Duodenal mucosa (tissue), 2 donors: ENCODE data around the gene FZD10.

Experiments
- H3K27ac ChIP-seq: one replicate; pipeline ENCODE4 v1.7.0; 2013; ENCODE audit warnings: low read depth, low read length
- H3K27me3 ChIP-seq, 2 donors: one replicate each; pipeline ENCODE4 v1.7.0; 2013; ENCODE audit warnings: low read length in 2 of 2, control low read depth in 1 of 2; ENCODE audit not compliant: insufficient read depth in 2 of 2, control insufficient read depth in 1 of 2
- H3K36me3 ChIP-seq, 2 donors: one replicate each; pipeline ENCODE4 v1.7.0; 2013; ENCODE audit warnings: low read length in 2 of 2, control low read depth in 1 of 2; ENCODE audit not compliant: insufficient read depth in 2 of 2, control insufficient read depth in 1 of 2
- H3K4me1 ChIP-seq, 2 donors: one replicate each; pipeline ENCODE4 v1.7.0; 2013; ENCODE audit warnings: low read length in 2 of 2, control low read depth in 1 of 2; ENCODE audit not compliant: insufficient read depth in 2 of 2, control insufficient read depth in 1 of 2
- H3K4me3 ChIP-seq, 2 donors: one replicate each; pipeline ENCODE4 v1.7.0; 2013; ENCODE audit warnings: low read length in 2 of 2, low read depth in 1 of 2
- H3K9ac ChIP-seq, 2 donors: one replicate each; pipeline ENCODE4 v1.7.0; 2013; ENCODE audit warnings: low read length in 2 of 2, low read depth in 1 of 2
- H3K9me3 ChIP-seq, 2 donors: one replicate each; pipeline ENCODE4 v1.7.0; 2013; ENCODE audit warnings: low read length in 2 of 2, control low read depth in 1 of 2; ENCODE audit not compliant: control insufficient read depth in 1 of 2

Gene FZD10

DNA sequence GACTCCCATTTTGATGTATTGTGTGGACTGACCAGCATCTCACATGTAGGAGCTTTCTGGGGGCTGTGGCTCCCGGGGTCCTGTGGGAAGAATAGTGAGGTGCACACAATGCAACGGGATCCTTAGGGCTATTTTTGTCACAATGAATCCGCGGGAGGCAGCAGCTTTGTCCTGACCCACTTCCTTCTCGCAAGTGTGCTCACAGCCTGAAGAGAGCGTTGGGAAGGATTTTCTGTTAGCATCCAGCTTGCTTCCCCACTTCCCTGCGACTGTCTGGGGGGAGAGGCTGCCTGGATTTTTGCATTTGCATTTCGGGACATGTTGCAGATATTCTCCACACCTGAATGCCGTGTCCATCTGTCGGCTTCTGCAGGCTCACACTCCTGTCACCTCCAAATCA is 31.9 kb downstream of the FZD10 start:
- H3K27ac ChIP-seq: no peak overlapping the region
- no peaks in the 10 kb centered on the region for H3K36me3 ChIP-seq
- H3K27me3 ChIP-seq: no peaks in the 10 kb centered on the region
- no peak overlapping the region for H3K9ac ChIP-seq
- H3K4me3 ChIP-seq: no peak overlapping the region
- H3K4me1 ChIP-seq: no peaks in the 10 kb centered on the region
- H3K9me3 ChIP-seq: peaks cover 0 to 10% of the 10 kb centered on the region in 2 donors

DNA sequence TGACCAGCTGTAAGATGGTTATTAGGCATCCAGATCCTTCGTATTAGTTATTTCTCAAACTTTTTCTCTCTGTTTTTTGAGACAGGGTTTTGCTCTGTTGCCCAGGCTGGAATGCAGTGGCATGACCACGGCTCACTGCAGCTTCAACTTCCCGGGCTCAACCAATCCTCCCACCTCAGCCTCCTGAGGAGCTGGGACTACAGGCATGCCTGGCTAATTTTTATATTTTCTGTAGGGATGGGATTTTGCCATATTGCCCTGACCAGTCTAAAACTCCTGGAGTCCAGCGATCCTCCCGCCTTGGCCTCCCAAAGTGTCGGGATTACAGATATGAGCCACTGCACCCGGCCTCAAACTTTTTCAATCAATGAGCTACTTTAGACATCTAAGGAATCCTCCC is 33.1 kb downstream of the FZD10 start:
- H3K27me3 ChIP-seq: no peaks in the 10 kb centered on the region
- no peak overlapping the region for H3K27ac ChIP-seq
- no peak overlapping the region for H3K9ac ChIP-seq
- H3K9me3 ChIP-seq: peaks cover 0 to 10% of the 10 kb centered on the region in 2 donors
- no peak overlapping the region for H3K4me3 ChIP-seq
- no peaks in the 10 kb centered on the region for H3K36me3 ChIP-seq
- H3K4me1 ChIP-seq: no peaks in the 10 kb centered on the region

DNA sequence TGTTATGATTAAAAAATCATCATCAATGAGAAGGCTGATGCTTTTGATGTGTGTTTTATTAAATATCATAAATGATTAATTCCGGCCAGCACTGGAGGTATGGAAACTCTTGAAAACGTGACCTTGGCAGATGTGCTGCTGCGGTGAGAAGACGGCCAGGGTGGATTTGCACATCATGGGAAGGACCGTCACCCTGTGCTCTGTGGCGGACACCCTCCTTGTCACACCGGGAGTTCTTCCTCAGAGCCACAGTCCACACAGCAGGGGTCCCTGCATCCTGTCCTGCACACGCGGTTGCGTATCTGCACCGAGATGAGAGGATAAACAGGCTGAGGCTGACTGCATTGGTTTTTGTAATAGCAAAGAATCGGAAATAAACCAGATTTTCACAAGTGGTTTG is 33.5 kb downstream of the FZD10 start:
- no peaks in the 10 kb centered on the region for H3K4me1 ChIP-seq
- no peak overlapping the region for H3K9ac ChIP-seq
- H3K4me3 ChIP-seq: no peak overlapping the region
- no peaks in the 10 kb centered on the region for H3K36me3 ChIP-seq
- no peak overlapping the region for H3K27ac ChIP-seq
- H3K27me3 ChIP-seq: no peaks in the 10 kb centered on the region
- peaks cover 0 to 14% of the 10 kb centered on the region in 2 donors for H3K9me3 ChIP-seq

DNA sequence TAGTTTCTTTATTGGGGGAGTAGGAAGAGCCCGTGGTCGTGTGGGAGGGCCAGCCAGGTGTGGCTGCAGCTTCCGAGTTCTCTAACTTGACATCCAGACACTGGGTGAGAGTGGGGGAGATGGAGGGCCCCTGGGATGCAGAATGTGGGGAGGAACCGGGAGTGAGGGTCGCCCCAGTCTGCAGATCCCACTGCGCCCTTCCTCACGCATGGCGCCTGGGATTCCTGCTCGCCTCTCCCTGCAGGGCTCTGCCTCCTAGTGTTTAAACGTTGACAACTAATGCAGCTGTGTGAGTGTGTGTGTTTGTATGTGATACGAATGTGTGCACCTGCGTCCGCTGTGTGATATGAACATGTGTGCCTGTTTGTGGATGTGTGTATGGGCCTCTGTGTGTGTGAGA is 34.6 kb downstream of the FZD10 start:
- peaks cover 0 to 13% of the 10 kb centered on the region in 2 donors for H3K9me3 ChIP-seq
- H3K36me3 ChIP-seq: no peaks in the 10 kb centered on the region
- H3K4me1 ChIP-seq: no peaks in the 10 kb centered on the region
- H3K4me3 ChIP-seq: no peak overlapping the region
- H3K27ac ChIP-seq: no peak overlapping the region
- H3K9ac ChIP-seq: no peak overlapping the region
- no peaks in the 10 kb centered on the region for H3K27me3 ChIP-seq

DNA sequence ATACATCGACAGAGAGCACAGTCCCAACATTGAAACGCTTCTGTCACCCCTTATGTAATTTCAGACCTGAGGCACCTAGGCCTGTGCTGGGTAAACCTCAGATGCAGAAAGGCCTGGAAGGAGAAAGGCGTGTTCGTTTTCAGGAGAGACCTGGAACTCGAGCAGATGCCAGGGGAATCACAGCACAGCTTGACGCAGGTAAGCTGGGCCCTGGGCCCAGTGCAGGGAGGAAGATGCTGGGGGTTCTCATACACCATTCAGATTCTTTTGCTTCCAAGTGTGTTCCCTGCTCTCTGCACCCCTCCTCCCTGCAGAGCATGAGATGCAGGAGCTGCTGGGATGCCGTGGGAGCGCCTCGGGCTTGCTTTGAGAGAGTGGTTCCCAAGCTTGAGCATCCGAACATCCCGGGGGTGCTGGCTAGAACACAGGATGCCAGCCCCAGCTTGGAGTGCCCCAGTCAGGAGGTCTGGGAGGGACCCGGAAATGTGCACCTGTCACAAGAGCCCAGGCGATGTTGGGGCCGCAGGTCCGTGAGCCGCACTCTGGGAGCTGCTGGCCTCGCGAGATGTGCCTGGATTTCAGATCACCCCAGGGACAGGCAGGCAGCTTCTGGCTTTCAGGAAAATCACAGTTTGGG is 35.9 kb downstream of the FZD10 start:
- no peaks in the 10 kb centered on the region for H3K27me3 ChIP-seq
- no peaks in the 10 kb centered on the region for H3K4me1 ChIP-seq
- no peak overlapping the region for H3K9ac ChIP-seq
- peaks cover 0 to 12% of the 10 kb centered on the region in 2 donors for H3K9me3 ChIP-seq
- no peaks in the 10 kb centered on the region for H3K36me3 ChIP-seq
- no peak overlapping the region for H3K4me3 ChIP-seq
- no peak overlapping the region for H3K27ac ChIP-seq

DNA sequence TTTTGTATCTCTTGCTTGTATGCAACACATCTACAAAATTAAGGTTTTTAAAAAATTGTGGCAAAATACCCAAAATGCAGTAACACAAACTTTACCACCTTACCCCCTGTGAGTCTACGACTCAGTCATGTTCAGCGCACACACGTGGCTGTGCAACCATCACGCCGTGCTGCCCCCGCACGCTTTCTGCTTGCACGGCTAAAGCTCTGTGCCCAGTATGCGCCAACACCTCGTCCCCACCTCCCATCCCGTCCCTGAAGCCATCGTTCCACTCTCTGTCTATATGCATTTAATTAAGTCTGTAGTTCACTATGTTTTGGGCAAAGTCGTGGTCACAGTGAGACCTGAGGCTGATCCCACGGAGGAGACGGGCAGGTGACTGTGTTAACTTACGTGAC is 36.4 kb downstream of the FZD10 start:
- Histone ChIP-seq H3K36me3 (no peaks in the 10 kb centered on the region), H3K9me3 (peaks cover 0 to 12% of the 10 kb centered on the region in 2 donors), H3K27ac (no peak overlapping the region), H3K9ac (no peak overlapping the region), H3K4me1 (no peaks in the 10 kb centered on the region), H3K4me3 (no peak overlapping the region), H3K27me3 (no peaks in the 10 kb centered on the region)

DNA sequence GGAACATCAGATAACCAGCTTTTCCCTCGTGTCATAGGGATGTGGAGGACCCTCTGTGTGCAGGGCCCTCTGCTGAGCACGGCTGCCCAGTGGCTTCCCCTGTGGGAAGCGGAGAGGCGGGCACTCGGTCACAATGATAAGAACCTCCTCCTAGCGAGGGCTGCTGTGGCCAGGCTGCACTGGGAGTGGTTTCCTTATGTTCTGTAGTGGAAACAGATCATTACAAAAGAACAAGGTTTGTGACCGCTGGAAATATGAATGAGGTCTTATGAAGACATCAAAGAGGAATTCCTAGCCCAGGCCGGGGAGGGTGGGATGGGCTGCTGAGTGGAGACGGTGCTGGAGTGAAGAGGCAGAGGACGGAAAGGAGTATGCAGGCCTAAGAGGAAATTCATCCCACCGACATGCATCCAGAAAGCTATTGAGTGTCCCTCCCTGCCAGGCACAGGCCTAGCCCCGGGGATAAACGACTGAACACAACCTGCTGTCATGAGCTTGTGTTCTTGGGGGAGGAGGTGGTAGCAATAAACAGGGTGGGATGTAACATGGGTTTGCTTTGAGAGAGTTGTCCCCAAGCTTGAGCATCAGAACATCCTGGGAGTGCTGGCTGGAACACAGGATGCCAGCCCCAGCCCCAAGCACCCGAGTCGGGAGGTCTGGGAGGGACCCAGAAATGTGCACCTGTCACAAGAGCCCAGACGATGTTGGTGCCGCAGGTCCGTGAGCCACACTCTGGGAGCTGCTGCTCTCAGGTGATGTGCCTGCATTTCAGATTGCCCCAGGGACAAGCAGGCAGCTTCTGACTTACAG is 37.5 kb downstream of the FZD10 start:
- no peak overlapping the region for H3K9ac ChIP-seq
- no peak overlapping the region for H3K27ac ChIP-seq
- no peaks in the 10 kb centered on the region for H3K4me1 ChIP-seq
- no peaks in the 10 kb centered on the region for H3K27me3 ChIP-seq
- H3K4me3 ChIP-seq: no peak overlapping the region
- peaks cover 0 to 12% of the 10 kb centered on the region in 2 donors for H3K9me3 ChIP-seq
- no peaks in the 10 kb centered on the region for H3K36me3 ChIP-seq

DNA sequence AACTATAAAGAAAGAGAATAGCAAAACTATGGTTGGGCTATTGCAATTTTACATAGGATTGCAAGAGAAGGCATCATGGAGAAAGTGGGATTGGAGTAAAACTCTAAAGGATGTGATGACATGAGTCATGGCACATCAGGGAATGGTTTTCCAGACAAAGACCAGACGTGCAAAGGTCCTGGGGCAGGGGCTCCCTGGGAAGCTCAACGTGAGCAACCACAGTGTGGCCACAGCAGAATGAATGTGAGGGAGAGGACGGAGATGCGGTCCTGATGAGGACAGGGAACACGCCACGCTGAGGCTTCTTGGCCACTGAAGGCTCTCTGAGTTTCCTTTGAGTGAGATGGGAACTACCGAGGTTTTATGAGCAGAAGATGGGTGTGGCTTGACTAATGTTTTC is 38.2 kb downstream of the FZD10 start:
- H3K27me3 ChIP-seq: no peaks in the 10 kb centered on the region
- H3K4me3 ChIP-seq: no peak overlapping the region
- no peak overlapping the region for H3K9ac ChIP-seq
- H3K9me3 ChIP-seq: peaks cover 0 to 12% of the 10 kb centered on the region in 2 donors
- no peaks in the 10 kb centered on the region for H3K4me1 ChIP-seq
- H3K36me3 ChIP-seq: no peaks in the 10 kb centered on the region
- no peak overlapping the region for H3K27ac ChIP-seq

DNA sequence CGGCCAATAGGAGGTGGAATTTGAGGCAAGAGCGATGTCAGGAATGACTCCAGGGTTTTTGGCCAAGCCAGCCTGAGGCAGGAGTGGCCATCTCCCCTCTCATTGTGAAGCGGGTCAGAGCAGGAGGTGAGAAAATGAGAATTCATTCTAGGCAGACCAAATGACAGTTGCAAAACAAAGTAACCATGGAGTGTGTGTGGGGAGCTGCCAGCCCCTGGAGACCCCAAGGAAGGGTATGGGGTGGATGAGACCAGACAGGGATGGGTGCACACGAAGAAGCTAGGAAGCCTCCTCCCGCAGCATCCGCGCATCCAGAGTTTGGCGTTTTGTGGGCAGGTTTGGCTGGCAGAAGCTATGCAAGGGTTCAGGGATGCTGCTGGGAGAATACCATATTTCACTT is 38.8 kb downstream of the FZD10 start:
- H3K4me3 ChIP-seq: no peak overlapping the region
- no peak overlapping the region for H3K27ac ChIP-seq
- no peaks in the 10 kb centered on the region for H3K36me3 ChIP-seq

DNA sequence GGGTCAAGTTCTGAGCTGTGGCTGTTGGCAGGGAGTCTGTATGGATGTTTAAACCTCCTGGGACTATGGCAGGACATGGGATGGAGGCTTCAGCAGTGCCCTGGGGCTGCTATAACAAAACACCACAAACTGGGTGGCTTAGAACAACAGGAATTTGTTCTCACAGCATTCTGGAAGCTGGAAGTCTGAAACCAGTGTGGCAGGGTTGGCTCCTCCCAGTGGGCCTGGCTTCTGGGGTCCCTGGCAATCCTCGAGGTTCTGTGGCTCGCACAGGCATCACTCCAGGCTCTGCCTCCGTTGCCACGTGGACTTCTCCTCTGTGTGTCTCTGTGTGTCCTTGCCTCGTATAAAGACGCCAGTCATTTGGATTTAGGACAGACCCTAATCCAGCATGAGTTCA is 39.9 kb downstream of the FZD10 start:
- no peak overlapping the region for H3K9ac ChIP-seq
- no peaks in the 10 kb centered on the region for H3K4me1 ChIP-seq
- H3K36me3 ChIP-seq: no peaks in the 10 kb centered on the region
- no peak overlapping the region for H3K4me3 ChIP-seq
- H3K27me3 ChIP-seq: no peaks in the 10 kb centered on the region
- no peak overlapping the region for H3K27ac ChIP-seq
- H3K9me3 ChIP-seq: peaks cover 0 to 12% of the 10 kb centered on the region in 2 donors

More for the DNA sequence above, 38.8 kb downstream of the FZD10 start:
- Histone ChIP-seq H3K27me3 (no peaks in the 10 kb centered on the region), H3K9ac (no peak overlapping the region), H3K9me3 (peaks cover 0 to 12% of the 10 kb centered on the region in 2 donors), H3K4me1 (no peaks in the 10 kb centered on the region)
